HepG2 (cell line): ENCODE measurements around the gene CMTM1. TPM values are rescaled to one million over a fixed set of nuclear protein-coding genes. Genes with fewer than 3 reads are reported as not detected.

Experiments used
- CBX5 ChIP-seq: sonication (generic); formaldehyde crosslinking; IDR thresholded peaks from 2 replicates; pipeline ENCODE4 v1.4.0; 2020; ENCODE audit warnings: missing genetic modification reagents, borderline replicate concordance
- DMAP1 ChIP-seq: IDR thresholded peaks from 2 replicates; pipeline ENCODE4 v1.6.1; 2016
- DR1 ChIP-seq: sonication (generic); formaldehyde crosslinking; IDR thresholded peaks from 2 replicates; pipeline ENCODE4 v1.8.0; 2021; ENCODE audit warnings: mild to moderate bottlenecking, missing genetic modification reagents, inconsistent platforms
- HMGXB3 ChIP-seq: sonication (generic); formaldehyde crosslinking; IDR thresholded peaks from 2 replicates; pipeline ENCODE4 v1.4.0; 2020; ENCODE audit warnings: missing genetic modification reagents, borderline replicate concordance
- JDP2 ChIP-seq: sonication (generic); formaldehyde crosslinking; IDR thresholded peaks from 2 replicates; pipeline ENCODE4 v1.8.1; 2022; ENCODE audit warnings: missing genetic modification reagents, borderline replicate concordance
- KDM3A ChIP-seq: IDR thresholded peaks from 2 replicates; pipeline ENCODE4 v1.6.1; 2018; ENCODE audit warnings: low read depth, missing compliant biosample characterization
- MAFF ChIP-seq: IDR thresholded peaks from 2 replicates; pipeline ENCODE4 v1.6.1; 2011; ENCODE audit warnings: low read depth, low read length, improper control_type of control experiment
- MTA3 ChIP-seq: sonication (generic); formaldehyde crosslinking; IDR thresholded peaks from 2 replicates; pipeline ENCODE4 v1.4.0; 2020; ENCODE audit warnings: missing genetic modification reagents
- NCOA2 ChIP-seq: sonication (generic); formaldehyde crosslinking; IDR thresholded peaks from 2 replicates; pipeline ENCODE4 v1.8.0; 2022; ENCODE audit warnings: inconsistent platforms
- NKX3-1 ChIP-seq: sonication (generic); formaldehyde crosslinking; IDR thresholded peaks from 2 replicates; pipeline ENCODE4 v1.5.0; 2020; ENCODE audit warnings: missing genetic modification reagents
- NR2F6 ChIP-seq, 2 experiments: IDR thresholded peaks; 2 replicates each; pipeline ENCODE4 v1.6.1; 2016; ENCODE audit warnings: antibody characterized with exemption in 1 of 2, mild to moderate bottlenecking in 1 of 2
- PCBP2 ChIP-seq: fragments of 200-400 bp; formaldehyde crosslinking; optimal IDR thresholded peaks from 2 replicates; pipeline ENCODE3; 2018; ENCODE audit warnings: low read length, low read depth; ENCODE audit not compliant: poor library complexity, severe bottlenecking
- PHF8 ChIP-seq: sonication (generic); formaldehyde crosslinking; IDR thresholded peaks from 2 replicates; pipeline ENCODE4 v1.5.0; 2020; ENCODE audit warnings: missing genetic modification reagents
- RARG ChIP-seq: sonication (generic); formaldehyde crosslinking; IDR thresholded peaks from 2 replicates; pipeline ENCODE4 v1.4.0; 2020; ENCODE audit warnings: low read depth, mild to moderate bottlenecking, missing genetic modification reagents
- RNF2 ChIP-seq: fragments of 450-650 bp; conservative IDR thresholded peaks from 2 replicates; pipeline ENCODE4 v1.6.1; 2016; ENCODE audit warnings: low read depth
- SOX13 ChIP-seq, 3 experiments: fragments of 450-650 bp in 1 of 3; sonication (generic) in 1 of 3; formaldehyde crosslinking in 1 of 3; IDR thresholded peaks in 2 of 3; conservative IDR thresholded peaks in 1 of 3; 2 replicates each; pipeline versions ENCODE4 v1.5.0 to v1.6.1; 2016 to 2020; ENCODE audit warnings: antibody characterized with exemption in 1 of 3, mild to moderate bottlenecking in 1 of 3, missing compliant biosample characterization in 1 of 3, missing genetic modification reagents in 1 of 3, moderate library complexity in 1 of 3
- SOX6 ChIP-seq, 2 experiments: fragments of 450-650 bp in 1 of 2; sonication (generic) in 1 of 2; formaldehyde crosslinking in 1 of 2; IDR thresholded peaks; 2 replicates each; pipeline versions ENCODE4 v1.4.0 to v1.6.1; 2017 to 2020; ENCODE audit warnings: antibody characterized with exemption in 1 of 2, mild to moderate bottlenecking in 1 of 2, missing genetic modification reagents in 1 of 2
- SP4 ChIP-seq: sonication (generic); formaldehyde crosslinking; IDR thresholded peaks from 2 replicates; pipeline ENCODE4 v1.8.1; 2023; ENCODE audit warnings: mild to moderate bottlenecking, missing genetic modification reagents
- TMF1 ChIP-seq: sonication (generic); formaldehyde crosslinking; IDR thresholded peaks from 2 replicates; pipeline ENCODE4 v1.8.1; 2022; ENCODE audit warnings: low read depth, missing genetic modification reagents
- ZBTB20 ChIP-seq: sonication (generic); formaldehyde crosslinking; IDR thresholded peaks from 2 replicates; pipeline ENCODE4 v1.8.1; 2023; ENCODE audit warnings: missing genetic modification reagents, low read depth, mild to moderate bottlenecking, borderline replicate concordance
- ZEB1 ChIP-seq: IDR thresholded peaks from 2 replicates; pipeline ENCODE4 v1.6.1; 2012; ENCODE audit warnings: mild to moderate bottlenecking, low read depth, inconsistent platforms; ENCODE audit not compliant: insufficient replicate concordance
- ZMYM4 ChIP-seq: sonication (generic); formaldehyde crosslinking; IDR thresholded peaks from 2 replicates; pipeline ENCODE4 v1.8.1; 2023; ENCODE audit warnings: mild to moderate bottlenecking, missing genetic modification reagents
- ZNF329 ChIP-seq: sonication (generic); formaldehyde crosslinking; IDR thresholded peaks from 2 replicates; pipeline ENCODE4 v1.9.0; 2021; ENCODE audit warnings: low read depth, mild to moderate bottlenecking, missing genetic modification reagents
- ZNF468 ChIP-seq: sonication (generic); formaldehyde crosslinking; IDR thresholded peaks from 2 replicates; pipeline ENCODE4 v1.8.0; 2022; ENCODE audit warnings: mild to moderate bottlenecking, moderate library complexity, missing genetic modification reagents
- ZNF543 ChIP-seq: sonication (generic); formaldehyde crosslinking; IDR thresholded peaks from 2 replicates; pipeline ENCODE4 v1.4.0; 2020; ENCODE audit warnings: mild to moderate bottlenecking, missing genetic modification reagents
- ZNF549 ChIP-seq: sonication (generic); formaldehyde crosslinking; IDR thresholded peaks from 2 replicates; pipeline ENCODE4 v1.5.0; 2020; ENCODE audit warnings: missing genetic modification reagents
- polyA plus RNA-seq, 8 experiments: library from polyadenylated mRNA; depleted of rRNA in 3 of 8; stranded (reverse) in 7 of 8; unstranded in 1 of 8; fragments of >200 nt; fragmentation: Illumina TruSeq in 4 of 8; extraction: Trizol in 4 of 8; gene quantifications; 2 replicates each; pipeline versions ENCODE4 v1.2.1 to v1.2.3, GENCODE V29; 2011 to 2016; ENCODE audit warnings: low read depth in 4 of 8, missing spikeins in 1 of 8, mixed read lengths in 1 of 8; ENCODE audit not compliant: insufficient read depth in 1 of 8
- total RNA-seq, 5 experiments: library from RNA; depleted of rRNA; stranded (reverse); fragments of >200 nt; fragmentation: Illumina TruSeq; extraction: Trizol; gene quantifications; 2 replicates each; pipeline ENCODE4 v1.2.3, GENCODE V29; 2016; ENCODE audit warnings: low read depth in 1 of 5

The CMTM1 gene
- total and polyA plus RNA-seq, 2 of the 13 experiments (the other 11 are each of a cell fraction or from before 2014, with no cell fraction given) = 1.7 to 2.9 TPM

GRCh38 chr16:66552286-66553177 is 13.7 kb upstream of the CMTM1 start, which contains the start of gene CKLF (continued):
- TF ChIP-seq SOX13 (IDR thresholded peaks at IDR 0.05) (0 out of 2 replicates have a peak, but pooled peaks have one; percentile 33), SOX13 (CRISPR knock-in tag; conservative IDR thresholded peaks at IDR 0.05 in 1 of 2, IDR thresholded peaks at IDR 0.05 in 1 of 2) (peak in 1 of 2 experiments; percentile 54; a peak in 2 of 4 replicates), DMAP1 (CRISPR knock-in tag) (peak; percentile 92), RARG (CRISPR knock-in tag) (0 out of 2 replicates have a peak, but pooled peaks have one; percentile 71), DR1 (CRISPR knock-in tag) (peak; percentile 91), SP4 (peak; percentile 89), RNF2 (peak; percentile 100), HMGXB3 (CRISPR knock-in tag) (peak; percentile 87; the same call in 1 of the 2 replicates), TMF1 (CRISPR knock-in tag) (peak; percentile 99), ZEB1 (peak; percentile 78), SOX6 (IDR thresholded peaks at IDR 0.05) (no peak), SOX6 (CRISPR knock-in tag; IDR thresholded peaks at IDR 0.05) (peak; percentile 77), MTA3 (CRISPR knock-in tag) (no peak), JDP2 (peak; percentile 88; the same call in 1 of the 2 replicates), NR2F6 (IDR thresholded peaks at IDR 0.05) (no peak), NR2F6 (CRISPR knock-in tag; IDR thresholded peaks at IDR 0.05) (peak; percentile 45; the same call in 1 of the 2 replicates), KDM3A (peak; percentile 90), PHF8 (peak; percentile 97), MAFF (no peak), PCBP2 (no peak), ZNF549 (CRISPR knock-in tag) (no peak; the same call in 1 of the 2 replicates), CBX5 (CRISPR knock-in tag) (peak; percentile 55; the same call in 1 of the 2 replicates), ZNF543 (CRISPR knock-in tag) (peak; percentile 98), ZNF468 (CRISPR knock-in tag) (0 out of 2 replicates have a peak, but pooled peaks have one; percentile 49), ZBTB20 (CRISPR knock-in tag) (peak; percentile 98), ZMYM4 (CRISPR knock-in tag) (peak; percentile 95), NCOA2 (peak; percentile 61), NKX3-1 (CRISPR knock-in tag) (peak; percentile 99), ZNF329 (CRISPR knock-in tag) (peak; percentile 92)
